IPS DF 19.7 (cell line): ENCODE results near the gene KLHL17.
"Not testable (repeated sequence)": the region's sequence is repeated elsewhere in the genome, so short reads cannot be mapped to it uniquely, and the experiment has no call there.

Source experiments
- DNase-seq: peaks from one replicate; pipeline ENCODE4 v3.0.0-alpha.2; 2013; ENCODE audit warnings: low read depth, low spot score

The KLHL17 gene

GRCh38 chr1:967466-968343 lies 7.3 kb downstream of the KLHL17 start:
- no peak for DNase-seq

- DNase-seq = no peak
Measured at GRCh38 chr1:969260-969855, 9.0 kb downstream of the KLHL17 start.

- DNase-seq = no peak
Measured at GRCh38 chr1:970242-970972, 10.0 kb downstream of the KLHL17 start.

- DNase-seq = no peak
Measured at GRCh38 chr1:970973-971730, 10.8 kb downstream of the KLHL17 start.

- DNase-seq = no peak
Measured at GRCh38 chr1:971751-972506, 11.5 kb downstream of the KLHL17 start.

- no peak for DNase-seq
Measured at GRCh38 chr1:972726-973458, 12.5 kb downstream of the KLHL17 start.

- DNase-seq = no peak
Measured at GRCh38 chr1:973459-974292, 13.3 kb downstream of the KLHL17 start.

GRCh38 chr1:974293-974640 lies 13.9 kb downstream of the KLHL17 start:
- DNase-seq = no peak

GRCh38 chr1:974687-975328 lies 14.4 kb downstream of the KLHL17 start:
- DNase-seq = no peak

GRCh38 chr1:975365-975764 lies 15.0 kb downstream of the KLHL17 start:
- DNase-seq = no peak

GRCh38 chr1:975896-976683 lies 15.7 kb downstream of the KLHL17 start:
- DNase-seq = no peak

- not testable (repeated sequence) for DNase-seq
Measured at GRCh38 chr1:976791-977190, 16.4 kb downstream of the KLHL17 start.

- DNase-seq = no peak
Measured at GRCh38 chr1:978069-978834, 17.9 kb downstream of the KLHL17 start.

- no peak for DNase-seq
Measured at GRCh38 chr1:978835-979743, 18.7 kb downstream of the KLHL17 start.

- DNase-seq = no peak
Measured at GRCh38 chr1:979744-980072, 19.3 kb downstream of the KLHL17 start.

GRCh38 chr1:980137-980571 lies 19.8 kb downstream of the KLHL17 start:
- no peak for DNase-seq
